GM21515 (cell line): ENCODE data around the gene SMIM41.

Experiments
- ATAC-seq: cut with Tn5 transposase; IDR thresholded peaks from one replicate; pipeline ENCODE4 v1.9.1; 2021; ENCODE audit not compliant: unreplicated experiment

Gene SMIM41

GRCh38 chr12:52063082-52063924, 16.2 kb upstream of the SMIM41 start:
- no peak for ATAC-seq

- no peak for ATAC-seq
These were observed 15.4 kb upstream of the SMIM41 start for GRCh38 chr12:52063981-52064649.

DNA sequence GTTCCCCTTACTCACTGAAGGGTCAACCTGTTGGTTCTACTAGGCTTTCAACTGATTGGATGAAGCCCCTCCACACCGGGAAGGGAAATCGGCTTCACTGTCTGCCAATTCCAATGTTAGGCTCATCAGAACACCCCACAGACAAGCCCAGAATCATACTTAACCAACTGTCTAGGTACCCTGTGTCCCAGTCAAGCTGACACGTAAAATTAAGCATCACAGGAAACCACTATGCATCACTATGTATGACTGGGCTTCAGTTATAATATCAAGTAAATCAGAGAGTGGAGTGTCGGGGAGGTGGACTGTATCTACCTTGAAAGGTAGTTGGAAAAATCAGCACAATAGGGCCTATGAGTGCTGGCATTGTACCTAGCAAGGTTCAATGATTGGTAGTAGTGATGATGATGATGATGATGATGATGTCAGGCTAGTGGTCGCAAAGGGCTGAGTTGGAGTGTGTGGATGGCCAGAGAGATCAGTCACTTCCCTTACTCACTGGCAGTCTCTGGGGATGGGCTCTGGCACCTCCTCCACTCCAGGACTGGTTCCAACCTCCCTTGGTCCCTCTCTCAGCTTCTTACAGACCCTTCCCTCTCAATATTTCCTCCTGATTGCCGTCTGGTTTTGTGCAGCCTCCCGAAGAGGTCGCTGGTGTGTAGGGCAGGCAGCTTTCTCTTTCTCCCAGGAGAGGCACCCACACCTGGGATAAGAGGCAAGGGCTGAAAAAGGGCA, 13.0 kb upstream of the SMIM41 start:
- ATAC-seq = no peak

DNA sequence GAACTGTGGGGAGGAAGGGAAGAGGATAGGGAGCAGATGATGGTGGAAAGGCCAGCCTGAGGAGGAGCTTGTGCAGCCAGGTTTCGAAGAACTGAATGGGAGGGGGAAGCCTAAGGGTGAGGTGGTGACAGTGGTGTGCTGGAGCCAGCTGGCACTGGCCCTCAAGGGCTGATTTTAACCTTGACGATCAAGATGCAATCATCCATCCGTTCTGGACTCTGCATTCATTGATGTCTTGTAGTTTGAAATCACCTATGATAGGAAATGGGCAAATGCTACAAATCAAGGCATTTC, 12.5 kb upstream of the SMIM41 start:
- no peak for ATAC-seq

- peak; percentile 93 for ATAC-seq
These were observed 9.9 kb upstream of the SMIM41 start, which contains the start of gene ATG101 for GRCh38 chr12:52069327-52070184. TSS of gene ATG101 (plus strand) at chr12:52069978. CDS start at chr12:52073651, 3,673 bp downstream.

DNA sequence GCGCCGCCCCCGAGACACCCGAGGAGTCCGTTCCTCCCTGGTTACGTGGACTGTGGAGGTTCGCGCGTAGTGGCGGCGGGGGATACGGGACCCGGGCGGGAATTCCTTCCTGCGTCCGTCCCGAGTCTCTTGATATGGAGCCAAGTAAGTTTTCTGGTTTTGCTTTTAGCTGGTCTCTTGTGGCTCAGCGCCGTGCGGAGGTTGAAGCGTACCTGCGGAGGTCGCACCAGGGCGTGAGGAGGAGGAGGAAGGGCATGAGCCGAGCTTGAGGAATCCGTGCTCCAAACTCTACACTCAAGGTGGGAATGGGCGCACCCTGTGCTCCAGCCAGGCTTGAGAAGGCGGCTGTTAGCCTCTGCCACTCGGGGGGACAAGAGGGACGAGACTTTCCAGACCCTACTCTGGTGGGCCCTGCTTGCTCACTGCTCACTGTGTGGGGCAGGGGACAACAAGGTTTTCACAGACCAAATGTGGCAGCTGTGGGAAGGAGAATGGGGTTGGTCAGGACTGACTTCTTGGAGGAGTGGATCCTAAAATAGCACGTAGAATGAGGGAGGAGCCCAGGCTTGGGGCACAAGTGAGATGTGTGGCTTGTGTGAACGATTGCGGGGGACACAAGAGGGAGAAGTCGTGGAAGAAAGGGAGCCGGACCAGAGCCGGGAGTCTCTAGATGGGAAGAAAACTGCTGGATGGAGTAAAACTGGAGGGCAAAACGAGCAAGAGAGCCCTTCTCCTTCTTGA, 9.1 kb upstream of the SMIM41 start:
- peak; percentile 19 for ATAC-seq

DNA sequence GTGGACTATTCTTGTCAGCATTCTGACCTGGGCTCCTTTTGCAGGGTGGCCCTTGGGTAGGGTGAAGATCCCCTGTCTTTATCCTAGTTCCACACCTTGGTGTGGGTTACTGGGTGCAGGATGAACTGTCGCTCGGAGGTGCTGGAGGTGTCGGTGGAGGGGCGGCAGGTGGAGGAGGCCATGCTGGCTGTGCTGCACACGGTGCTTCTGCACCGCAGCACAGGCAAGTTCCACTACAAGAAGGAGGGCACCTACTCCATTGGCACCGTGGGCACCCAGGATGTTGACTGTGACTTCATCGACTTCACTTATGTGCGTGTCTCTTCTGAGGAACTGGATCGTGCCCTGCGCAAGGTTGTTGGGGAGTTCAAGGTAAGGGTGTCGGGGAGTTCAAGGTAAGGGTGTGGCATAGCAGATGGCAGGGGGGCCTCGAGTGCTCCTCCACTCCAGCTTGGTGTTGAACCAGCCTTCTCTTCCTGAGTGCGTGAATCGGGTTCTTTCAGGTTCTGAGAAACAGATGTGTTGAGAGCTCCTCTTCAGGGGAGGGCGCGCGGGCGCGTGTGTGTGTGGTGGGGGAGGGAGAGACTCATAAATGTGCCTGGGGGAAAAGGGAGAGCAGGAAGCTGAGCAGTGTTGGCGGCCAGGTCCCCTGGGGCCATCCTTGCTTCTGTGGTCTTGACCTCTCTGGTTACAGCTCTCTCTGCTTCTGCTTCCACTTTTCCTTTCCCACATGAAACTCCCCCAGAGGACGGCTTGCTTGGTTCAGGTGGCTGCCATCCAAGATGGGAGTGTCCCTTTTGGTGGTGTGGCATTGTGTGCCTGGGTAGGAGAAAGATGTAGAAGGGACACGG, 5.7 kb upstream of the SMIM41 start:
- no peak for ATAC-seq

GRCh38 chr12:52074971-52075724, 4.4 kb upstream of the SMIM41 start:
- no peak for ATAC-seq

GRCh38 chr12:52076811-52077210, 2.7 kb upstream of the SMIM41 start:
- ATAC-seq = no peak

DNA sequence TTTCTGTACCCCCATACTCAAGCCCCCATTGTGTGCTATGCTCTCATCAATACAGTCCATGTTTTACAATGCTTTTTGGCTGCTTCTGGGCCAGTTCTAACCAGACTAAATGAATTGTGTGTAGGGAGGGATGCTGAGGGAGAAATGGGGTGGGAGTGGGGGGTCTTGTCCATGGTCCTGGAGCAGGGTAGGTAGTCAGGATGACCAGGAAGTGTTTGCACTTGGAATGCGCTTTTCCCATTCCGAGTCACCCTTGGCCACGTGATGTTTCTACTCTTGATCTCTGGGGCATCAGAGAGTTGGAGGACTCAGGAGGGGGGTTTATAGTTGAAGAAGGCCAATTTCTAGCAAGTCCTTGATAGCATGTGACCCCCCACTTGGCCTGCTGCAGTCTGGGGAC, 1.2 kb upstream of the SMIM41 start:
- ATAC-seq = no peak

- no peak for ATAC-seq
These were observed 1.1 kb downstream of the SMIM41 start for GRCh38 chr12:52080403-52081251.

- no peak for ATAC-seq
These were observed 1.8 kb downstream of the SMIM41 start for GRCh38 chr12:52081263-52081733.

DNA sequence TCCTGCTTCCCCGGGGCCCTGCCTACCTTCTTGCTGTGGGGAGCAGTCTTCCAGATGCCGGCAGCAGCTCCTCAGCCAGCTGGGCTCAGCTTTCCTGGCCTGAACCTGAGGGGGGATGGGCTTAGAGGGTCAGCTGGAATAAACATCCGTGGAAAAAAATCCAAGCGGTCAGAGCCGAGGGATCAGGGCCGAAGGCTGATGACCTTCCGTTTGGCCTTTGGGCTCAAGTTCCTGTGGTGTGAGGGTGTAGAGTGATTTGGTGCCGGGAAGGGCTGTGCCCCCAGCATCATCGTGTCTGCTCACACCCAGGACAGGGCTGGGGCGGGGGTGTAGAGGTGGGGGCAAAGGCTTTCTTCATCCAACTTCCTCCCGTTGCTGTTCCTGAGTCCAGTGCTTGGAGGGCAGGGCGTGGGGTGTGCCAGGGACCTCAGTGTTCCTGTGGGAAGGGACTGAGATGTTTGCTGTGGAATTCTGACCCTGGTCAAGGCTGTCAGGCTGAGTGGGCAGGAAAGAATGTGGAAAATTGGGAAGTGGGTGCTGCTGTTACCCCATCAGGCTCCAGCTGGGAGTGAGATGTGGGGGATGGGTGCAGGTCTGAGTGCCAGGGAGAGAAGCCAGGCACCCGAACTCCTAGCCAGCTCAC, 2.6 kb downstream of the SMIM41 start:
- ATAC-seq = no peak

DNA sequence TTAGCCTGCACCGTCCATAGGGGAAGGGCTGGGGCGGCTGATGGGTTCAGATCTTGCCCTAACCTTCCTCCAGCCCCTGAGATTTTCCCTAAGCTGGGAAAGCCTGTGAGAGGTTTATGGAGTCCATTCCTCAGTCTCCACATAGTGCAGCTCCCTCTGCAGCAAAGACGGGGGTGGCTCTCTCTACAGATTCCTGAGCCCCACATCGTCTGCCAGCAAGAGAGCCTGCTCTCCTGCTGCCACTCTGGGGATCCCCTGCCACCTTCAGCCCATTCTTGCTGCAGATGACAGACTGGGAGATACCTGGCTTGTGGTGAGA, 3.1 kb downstream of the SMIM41 start:
- no peak for ATAC-seq

GRCh38 chr12:52082988-52083637, 3.6 kb downstream of the SMIM41 start:
- no peak for ATAC-seq

GRCh38 chr12:52083638-52083996, 4.1 kb downstream of the SMIM41 start:
- ATAC-seq = no peak
